GM18867 (cell line): Measurements from ENCODE around the gene OVCH2.

Source experiments
- ATAC-seq: cut with Tn5 transposase; IDR thresholded peaks from one replicate; pipeline ENCODE4 v1.9.1; 2021; ENCODE audit warnings: mild to moderate bottlenecking, moderate library complexity; ENCODE audit not compliant: unreplicated experiment

Gene OVCH2

DNA sequence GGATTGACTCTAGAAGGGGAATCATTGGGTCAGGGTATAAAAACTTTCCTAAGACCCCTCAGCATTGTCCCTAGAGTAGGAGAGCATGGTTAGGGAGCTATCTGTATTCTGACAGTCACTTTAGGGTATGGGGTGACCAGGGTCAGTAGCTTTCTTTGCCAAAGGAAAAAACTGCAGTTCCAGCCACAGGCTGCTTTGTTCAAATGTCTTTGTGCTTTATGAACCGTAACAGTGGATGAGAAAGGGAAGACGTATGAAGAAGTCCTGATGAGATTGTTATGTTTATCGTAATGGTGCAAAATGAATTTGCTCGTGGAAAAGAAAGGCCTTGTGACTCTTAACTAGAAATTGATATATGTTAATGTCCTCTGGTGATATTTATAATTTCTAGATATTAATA is 63.0 kb downstream of the OVCH2 start:
- ATAC-seq, result no peak

DNA sequence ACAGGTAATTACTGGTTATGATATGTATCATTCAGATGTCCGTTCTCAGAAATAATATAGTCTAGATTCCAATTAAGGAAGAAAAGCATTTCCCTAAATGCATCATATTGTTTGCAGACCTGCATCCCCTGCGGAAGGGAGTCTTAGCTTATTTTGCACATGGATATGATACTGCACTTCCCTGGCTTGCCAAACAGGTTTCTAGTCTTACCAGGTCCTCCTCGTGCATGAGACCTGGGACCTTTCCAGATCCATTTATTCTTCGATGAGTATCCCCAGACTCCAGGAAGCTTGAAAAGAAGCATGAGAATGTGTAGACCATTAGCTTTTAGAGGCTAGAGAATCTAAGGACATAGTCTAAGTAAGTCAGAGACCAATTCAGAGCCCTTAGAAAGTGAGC is 63.5 kb downstream of the OVCH2 start:
- no peak for ATAC-seq

DNA sequence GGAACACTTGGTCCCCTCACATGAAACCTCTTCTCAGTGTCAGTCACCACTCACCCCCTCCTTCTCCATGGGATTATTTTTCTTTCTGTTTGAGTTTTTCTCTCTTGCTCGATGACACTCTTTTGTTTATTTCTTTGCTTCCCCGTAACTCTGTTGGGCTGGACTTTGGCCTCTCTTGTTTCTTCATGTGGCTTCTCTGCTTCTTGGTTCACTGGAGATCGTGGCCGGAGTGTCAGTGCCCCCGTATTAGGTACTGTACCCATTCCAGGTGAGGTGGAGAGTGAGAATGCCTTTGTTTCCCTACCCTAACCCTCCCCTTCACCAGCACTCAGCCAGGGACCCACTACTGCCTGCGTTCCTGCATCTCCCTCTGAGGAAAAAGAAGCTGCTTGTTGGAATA is 65.5 kb downstream of the OVCH2 start:
- ATAC-seq, result no peak

DNA sequence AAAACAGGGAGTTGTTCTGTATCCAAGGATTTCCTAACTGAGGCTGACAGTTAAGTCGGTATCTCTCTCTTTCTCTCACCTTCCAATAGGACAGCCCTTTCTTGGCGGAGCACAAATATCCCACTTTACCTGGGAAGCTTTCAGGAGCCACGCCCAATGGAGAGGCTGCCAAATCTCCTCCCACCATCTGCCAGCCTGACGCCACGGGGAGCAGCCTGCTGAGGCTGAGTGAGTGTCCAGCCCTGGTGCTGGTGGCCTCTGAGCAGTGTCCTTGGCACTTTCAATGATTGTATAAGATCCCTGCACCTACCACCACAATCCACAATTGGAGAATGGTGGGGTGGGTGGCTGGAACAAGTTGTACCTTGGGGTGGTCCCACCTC is 66.6 kb downstream of the OVCH2 start:
- no peak for ATAC-seq
